Left lobe of liver (tissue), 2 donors: Measurements from ENCODE around the gene UCP3. TPM values are rescaled to one million over a fixed set of nuclear protein-coding genes. Genes with fewer than 3 reads are reported as not detected.
"Not testable (repeated sequence)": the region's sequence is repeated elsewhere in the genome, so short reads cannot be mapped to it uniquely, and the experiment has no call there.

Source experiments
- ATAC-seq: fragments of 200-7000 bp; cut with Tn5 transposase; one replicate; pipeline ENCODE4 v1.9.1; 2020; ENCODE audit warnings: mild to moderate bottlenecking, moderate library complexity
- DNase-seq: peaks from one replicate; pipeline ENCODE4 v3.0.0-alpha.2; 2020; ENCODE audit warnings: low spot score
- total RNA-seq: library from RNA; stranded (reverse); gene quantifications from one replicate; pipeline ENCODE4 v1.2.1, GENCODE V29; 2021
- donor health status: DM: no; HTN: no; CAD: no; lungs with moderate emphysema.
- donor health status: DM: no; HTN: yes; CAD: no.

UCP3 gene
- total RNA-seq, 1 donor from 2014 or later, result 0.58 TPM

- no peak for ATAC-seq
- DNase-seq, result no peak
Observed at GRCh38 chr11:74001822-74002286, 7.0 kb downstream of the UCP3 start.

DNA sequence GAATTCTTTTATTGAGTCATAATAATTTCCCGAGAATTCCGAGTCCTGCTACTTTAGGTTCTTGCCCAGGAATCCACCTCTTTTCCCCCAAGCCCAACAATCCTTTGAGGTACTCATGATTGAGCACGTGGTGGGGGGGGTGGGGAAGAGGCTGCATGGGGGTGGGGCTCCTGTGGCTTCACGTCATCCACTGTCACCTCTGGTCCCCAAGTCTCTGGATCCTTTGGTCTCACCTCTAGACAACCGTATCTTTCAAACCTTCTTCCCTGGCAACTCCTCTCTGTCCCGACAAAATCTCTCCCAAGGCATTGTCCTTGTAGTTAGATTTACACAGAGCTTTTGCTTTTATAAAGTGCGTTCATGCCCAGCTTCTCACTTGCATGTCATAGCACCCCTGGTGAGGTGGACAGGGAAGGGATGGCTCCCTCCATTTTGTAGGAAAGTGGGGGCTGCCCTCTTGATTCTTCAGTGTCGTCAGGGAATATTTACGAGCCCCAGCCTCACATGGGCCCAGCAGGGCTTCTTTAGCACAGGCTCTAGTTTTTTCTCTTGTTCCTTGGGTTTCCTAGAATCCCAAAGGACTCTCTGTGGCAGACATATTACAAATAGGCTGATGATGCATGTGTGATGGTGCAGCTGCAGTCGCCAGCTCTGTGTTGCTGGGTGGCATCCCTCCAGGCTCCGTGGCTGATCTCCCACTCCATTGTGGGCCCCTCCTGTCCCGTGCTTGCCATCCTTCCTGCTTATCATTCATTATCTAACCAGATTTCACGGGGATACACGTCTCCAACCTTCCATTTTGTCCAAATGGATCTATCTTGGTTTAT lies 8.4 kb downstream of the UCP3 start:
- ATAC-seq (no peak), DNase-seq (no peak)

DNA sequence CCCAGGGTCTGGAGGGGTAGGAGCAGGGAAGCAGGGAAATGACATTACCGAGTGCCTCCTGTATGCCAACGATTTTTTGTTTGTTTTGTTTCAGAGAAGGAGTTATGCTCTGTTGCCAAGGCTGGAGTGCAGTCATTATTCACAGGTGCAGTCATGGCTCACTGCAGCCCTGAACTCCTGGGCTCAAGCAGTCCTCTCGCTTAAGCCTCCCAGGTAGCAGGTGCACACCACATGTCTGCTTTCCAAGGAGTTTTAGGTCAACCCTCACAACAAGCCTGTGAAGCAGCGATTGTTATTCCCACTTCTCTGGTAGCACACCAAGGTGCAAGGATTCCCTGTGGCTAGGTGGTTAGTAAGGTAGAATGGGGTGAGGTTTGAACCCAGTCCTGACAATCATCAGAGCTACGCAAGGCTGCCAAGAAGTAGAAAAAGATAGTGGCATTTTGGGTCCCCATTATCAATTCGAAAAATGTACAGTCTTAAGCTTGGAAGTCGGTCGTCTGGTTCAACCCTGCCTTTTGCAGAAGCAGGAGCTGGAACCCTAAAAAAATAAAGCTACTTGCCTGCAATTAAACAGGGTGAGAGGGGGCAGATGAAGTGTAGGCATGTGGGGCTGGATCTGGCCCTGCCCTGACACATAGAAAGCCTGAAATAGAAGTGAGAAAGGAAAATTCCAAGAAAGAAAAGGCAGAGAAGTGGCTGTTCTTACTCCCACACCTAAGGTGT lies 9.1 kb downstream of the UCP3 start:
- DNase-seq, result no peak
- no peak for ATAC-seq

DNA sequence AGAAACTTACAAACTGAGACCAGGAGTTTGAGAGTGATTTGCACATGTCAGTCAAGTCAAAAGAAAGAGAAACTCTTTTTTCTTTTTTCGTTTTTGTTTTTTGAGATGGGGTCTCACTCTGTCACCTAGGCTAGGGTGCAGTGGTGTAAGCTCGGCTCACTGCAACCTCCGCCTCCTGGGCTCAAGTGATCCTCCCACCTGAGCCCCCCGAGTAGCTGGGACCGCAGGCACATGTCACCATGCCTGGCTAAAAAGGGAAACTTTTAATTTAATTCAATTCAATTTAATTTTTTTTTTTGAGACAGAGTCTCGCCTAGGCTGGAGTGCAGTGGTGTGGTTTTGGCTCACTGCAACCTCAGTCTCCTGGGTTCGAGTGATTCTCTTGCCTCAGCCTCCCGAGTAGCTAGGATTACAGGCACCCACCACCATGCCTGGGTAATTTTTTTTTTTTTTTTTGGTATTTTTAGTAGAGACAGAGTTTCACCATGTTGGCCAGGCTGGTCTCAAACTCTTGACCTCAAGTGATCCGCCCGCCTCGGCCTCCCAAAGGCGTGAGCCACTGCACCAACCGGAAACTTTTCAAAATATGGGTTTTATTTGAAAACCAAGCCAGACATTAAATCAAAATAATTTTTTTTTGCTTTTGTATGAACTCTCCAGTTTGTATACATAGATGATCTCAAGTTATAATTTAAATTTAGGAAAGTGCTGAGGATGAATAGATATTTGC lies 9.9 kb downstream of the UCP3 start:
- no peak for DNase-seq
- ATAC-seq, result no peak

DNA sequence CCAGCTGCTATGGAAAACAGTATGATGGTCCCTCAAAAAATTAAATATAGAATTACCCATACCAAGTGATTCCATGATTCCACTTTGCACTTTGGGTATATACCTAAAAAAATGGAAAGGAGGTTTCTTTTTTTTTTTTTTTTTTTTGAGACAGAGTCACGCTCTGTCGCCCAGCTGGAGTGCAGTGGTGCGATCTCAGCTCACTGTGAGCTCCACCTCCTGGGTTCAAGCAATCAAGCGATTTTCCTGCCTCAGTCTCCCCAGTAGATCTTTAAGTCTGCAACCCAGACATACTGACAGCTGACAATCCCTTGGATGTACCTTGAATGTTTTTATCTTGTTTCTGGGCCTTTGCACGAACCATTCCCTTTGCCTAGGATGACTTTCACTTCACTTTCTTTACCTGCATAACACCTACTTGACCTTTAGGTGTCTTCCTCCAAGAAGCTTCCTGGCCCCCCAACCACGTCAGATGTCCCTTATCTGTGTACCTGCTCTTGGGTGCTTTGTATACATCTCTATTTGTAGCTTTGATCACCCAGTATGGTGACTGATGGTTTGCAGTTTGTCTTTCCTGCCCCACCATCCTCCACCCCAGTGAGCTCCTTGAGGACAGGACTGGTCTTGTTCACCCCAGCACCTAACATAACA lies 11.6 kb downstream of the UCP3 start:
- DNase-seq, result no peak
- ATAC-seq, result no peak

GRCh38 chr11:73996161-73996747 lies 12.6 kb downstream of the UCP3 start:
- ATAC-seq, result no peak
- DNase-seq, result no peak

- DNase-seq (no peak), ATAC-seq (no peak)
Observed at GRCh38 chr11:73995731-73996130, 13.2 kb downstream of the UCP3 start.

GRCh38 chr11:73995247-73995646 lies 13.6 kb downstream of the UCP3 start:
- ATAC-seq, result no peak
- DNase-seq, result no peak

GRCh38 chr11:73991471-73992006 lies 17.3 kb downstream of the UCP3 start:
- DNase-seq (no peak), ATAC-seq (no peak)

- no peak for DNase-seq
- no peak for ATAC-seq
Observed at GRCh38 chr11:73990730-73991129, 18.2 kb downstream of the UCP3 start.

- DNase-seq (no peak), ATAC-seq (no peak)
Observed at GRCh38 chr11:73989156-73989555, 19.7 kb downstream of the UCP3 start.

DNA sequence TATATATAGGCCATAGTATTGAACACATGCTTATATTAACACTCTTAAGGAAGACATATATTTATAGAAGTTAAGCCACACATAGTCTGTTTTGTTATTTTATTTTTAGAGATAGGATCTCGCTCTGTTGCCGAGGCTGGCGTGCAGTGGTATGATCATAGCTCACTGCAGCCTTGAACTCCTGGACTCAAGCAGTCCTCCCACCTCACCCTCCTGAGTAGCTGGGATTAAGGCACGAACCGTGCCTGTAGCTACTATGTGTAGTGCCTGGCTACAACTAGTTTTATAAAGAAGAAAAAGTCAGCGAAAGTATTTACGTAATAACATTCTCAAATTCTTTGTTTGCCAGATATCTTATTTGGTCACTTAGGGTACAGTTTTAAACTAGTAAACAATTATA lies 20.7 kb downstream of the UCP3 start:
- DNase-seq (no peak), ATAC-seq (no peak)

DNA sequence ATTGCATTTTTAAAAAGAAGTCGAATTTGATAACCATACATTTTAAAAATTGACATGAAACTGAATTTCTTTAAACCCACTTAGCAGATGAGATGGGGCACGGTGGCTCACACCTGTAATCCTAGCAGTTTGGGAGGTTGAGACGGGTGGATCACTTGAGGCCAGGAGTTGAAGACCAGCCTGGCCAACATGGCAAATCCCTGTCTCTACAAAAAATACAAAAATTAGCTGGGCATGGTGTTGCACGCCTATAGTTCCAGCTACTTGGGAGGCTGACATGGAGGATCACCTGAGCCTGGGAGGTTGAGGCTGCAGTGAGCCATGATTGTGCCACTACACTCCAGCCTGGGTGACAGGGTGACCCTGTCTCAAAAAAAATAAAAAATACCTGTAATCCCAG lies 23.2 kb downstream of the UCP3 start:
- DNase-seq, ATAC-seq: not testable (repeated sequence)

GRCh38 chr11:73983741-73984538 lies 24.9 kb downstream of the UCP3 start:
- DNase-seq (no peak), ATAC-seq (no peak)

DNA sequence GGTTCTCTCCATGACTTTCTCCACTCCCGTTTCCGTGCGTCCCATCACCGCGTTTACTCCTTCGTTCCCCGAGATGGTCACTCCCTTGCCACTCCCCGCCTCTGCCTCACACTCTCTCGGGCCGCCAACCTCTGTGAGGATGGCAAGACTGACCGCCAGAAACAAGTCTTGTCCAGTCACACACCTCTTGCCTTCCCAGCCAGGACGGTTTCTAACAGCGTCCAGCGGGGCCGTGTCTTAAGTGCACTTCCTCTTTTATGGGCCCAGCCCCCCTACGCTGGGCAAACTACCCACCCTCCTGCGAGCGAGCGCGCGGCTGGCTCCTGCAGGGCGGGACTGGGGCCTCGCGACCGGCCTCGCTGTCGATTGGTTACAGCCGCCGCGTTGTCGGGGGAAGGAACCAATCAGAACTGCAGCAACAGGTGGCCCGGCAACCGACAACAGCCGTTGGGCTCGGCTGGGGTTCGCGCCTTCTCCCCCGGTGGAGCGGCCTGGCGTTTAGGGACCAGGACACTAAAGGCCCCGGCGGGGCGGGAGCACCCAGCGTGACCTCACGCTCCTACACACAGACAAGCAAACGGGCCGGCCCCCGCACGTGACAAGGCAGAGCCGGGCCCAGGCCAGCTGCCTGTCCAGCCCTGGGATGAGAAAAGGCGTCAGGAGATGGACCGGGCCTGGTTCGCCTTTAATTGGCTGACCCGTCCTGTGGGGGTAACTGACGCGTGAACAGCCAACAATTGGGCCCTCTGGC lies 25.7 kb downstream of the UCP3 start:
- peak; percentile 91 for ATAC-seq
- DNase-seq, result peak; percentile 83

DNA sequence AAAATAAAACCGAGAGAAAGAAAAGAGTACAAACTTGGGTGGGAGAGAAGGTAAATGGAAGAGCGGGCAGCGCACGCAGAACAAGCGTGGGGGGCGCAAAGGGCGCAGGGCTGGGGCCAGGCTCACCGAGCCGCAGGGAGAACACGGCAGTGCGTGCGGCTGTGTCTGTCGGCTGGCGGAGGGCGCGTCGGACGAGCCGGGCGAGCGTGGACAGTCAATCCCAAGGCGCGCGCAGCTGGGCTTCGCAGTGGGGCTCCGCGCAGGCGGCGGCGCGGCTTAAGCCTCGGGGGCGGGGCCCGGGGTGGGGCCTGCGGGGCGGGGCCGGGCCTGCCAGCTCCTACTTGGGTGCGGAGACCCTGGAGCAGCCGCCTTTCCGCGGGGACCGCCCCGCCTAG lies 26.3 kb downstream of the UCP3 start, which contains the start of gene UCP2:
TSS of gene UCP2 (minus strand) at position 249 of the 395 bp plus-strand sequence. CDS start 4,465 bp downstream, outside the sequence.
- peak; percentile 78 for ATAC-seq
- no peak for DNase-seq

DNA sequence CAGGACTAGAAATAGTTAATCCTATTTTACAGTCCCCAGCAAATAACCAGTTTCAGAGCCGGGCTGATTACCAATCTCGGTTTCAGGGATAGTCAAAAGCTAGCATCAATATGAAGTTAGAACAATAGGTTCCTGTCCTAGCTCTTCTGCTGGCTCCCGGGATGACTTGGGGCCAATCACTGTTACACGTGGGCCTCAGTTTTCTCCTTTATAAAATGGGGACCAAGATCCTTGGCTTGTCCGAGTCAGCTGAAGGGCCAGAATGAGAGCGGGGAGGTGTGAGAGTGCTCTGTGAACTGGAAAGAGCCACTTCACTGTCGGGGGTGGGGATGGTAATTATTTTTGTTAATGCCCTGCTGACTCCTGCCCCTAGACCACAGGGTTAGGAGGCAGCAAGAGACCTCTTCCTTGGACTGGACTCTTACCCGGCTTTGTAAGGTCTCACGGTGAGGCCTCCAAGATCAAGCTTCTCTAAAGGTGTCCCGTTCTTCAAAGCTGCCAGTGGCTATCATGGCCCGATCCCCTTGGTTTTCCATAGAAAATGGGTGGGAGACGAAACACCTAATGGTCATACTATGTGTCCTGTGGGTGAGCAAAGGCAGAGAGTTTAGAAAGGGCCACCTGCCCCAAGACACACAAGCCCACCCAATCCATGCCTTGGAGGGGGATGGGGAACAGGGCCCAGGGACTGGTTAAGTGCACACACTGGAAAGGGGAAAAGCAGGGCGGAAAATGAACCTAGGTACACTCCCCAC lies 27.7 kb downstream of the UCP3 start:
- ATAC-seq (no peak), DNase-seq (no peak)
